Measurements from ENCODE around the gene FGF12.

DNA sequence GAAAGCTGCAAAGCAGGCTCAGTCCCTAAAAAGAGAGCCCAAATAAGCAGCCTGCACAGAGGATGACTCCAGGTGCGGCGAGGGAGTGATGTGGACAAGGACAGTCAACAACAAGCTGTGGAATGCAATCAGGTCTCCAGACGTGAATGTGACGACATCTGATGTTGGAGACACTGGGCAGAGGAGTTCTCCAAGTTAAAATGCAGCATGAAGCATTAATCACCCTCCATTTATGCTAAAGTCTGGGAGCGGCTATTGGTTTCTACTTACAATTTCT is 316.7 kb downstream of the FGF12 start:
- TF ChIP-seq, protein P1, sequence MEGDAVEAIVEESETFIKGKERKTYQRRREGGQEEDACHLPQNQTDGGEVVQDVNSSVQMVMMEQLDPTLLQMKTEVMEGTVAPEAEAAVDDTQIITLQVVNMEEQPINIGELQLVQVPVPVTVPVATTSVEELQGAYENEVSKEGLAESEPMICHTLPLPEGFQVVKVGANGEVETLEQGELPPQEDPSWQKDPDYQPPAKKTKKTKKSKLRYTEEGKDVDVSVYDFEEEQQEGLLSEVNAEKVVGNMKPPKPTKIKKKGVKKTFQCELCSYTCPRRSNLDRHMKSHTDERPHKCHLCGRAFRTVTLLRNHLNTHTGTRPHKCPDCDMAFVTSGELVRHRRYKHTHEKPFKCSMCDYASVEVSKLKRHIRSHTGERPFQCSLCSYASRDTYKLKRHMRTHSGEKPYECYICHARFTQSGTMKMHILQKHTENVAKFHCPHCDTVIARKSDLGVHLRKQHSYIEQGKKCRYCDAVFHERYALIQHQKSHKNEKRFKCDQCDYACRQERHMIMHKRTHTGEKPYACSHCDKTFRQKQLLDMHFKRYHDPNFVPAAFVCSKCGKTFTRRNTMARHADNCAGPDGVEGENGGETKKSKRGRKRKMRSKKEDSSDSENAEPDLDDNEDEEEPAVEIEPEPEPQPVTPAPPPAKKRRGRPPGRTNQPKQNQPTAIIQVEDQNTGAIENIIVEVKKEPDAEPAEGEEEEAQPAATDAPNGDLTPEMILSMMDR (IDR thresholded peaks at IDR 0.05 in 8 of 11, conservative IDR thresholded peaks at IDR 0.05 in 3 of 11) = no peak
- no peak for TF ChIP-seq POLR2A (IDR thresholded peaks at IDR 0.05)
